ENCODE data around the gene KHNYN.
"Not testable (repeated sequence)": the region's sequence is repeated elsewhere in the genome, so short reads cannot be mapped to it uniquely, and the experiment has no call there.

Gene KHNYN

GRCh38 chr14:24436355-24437019, 6.7 kb downstream of the KHNYN start:
- in situ Hi-C loops (cut with HindIII; ENCODE audit: low sequenced_read_pairs): loop anchor here (5.0 kb wide), 1 partner anchor 99 kb away; the partner anchor contains the start of genes ADCY4 and RIPK3

DNA sequence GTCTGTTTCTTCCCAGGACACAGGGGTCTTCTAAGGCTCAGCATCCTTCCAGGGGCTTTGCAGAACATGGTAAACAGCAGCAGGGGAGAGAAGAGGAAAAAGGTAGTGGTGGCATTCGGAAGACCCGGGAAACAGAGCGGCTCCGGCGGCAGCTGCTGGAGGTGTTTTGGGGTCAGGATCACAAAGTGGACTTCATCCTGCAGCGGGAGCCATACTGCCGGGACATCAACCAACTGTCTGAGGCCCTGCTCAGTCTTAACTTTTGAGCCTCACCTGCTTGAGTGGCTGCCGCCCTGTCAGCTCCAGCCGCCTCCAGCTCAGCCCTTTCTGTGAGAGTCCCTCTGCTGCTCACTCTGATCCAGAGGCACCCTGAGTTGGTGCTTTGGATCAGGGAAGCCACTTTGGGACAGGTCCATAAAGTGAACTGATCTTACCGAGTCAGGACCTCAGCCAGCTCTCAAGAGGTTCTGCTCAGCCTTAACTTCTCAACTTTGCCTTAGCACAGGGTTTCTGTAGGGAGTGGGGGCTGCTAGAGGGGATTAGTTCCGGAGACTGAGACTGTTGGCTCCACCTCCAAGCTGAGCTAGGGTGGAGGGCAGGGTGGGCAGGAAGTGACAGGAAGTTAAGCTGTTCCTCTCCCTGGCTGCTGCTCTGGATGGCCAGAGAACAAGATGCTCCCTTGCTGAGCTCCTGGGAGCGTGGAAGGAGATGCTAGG, 7.4 kb downstream of the KHNYN start:
- in situ Hi-C loops (cut with HindIII; ENCODE audit: low sequenced_read_pairs): loop anchor here (5.0 kb wide), 1 partner anchor 100 kb away; the partner anchor contains the start of genes ADCY4 and RIPK3

- in situ Hi-C loops (cut with HindIII; ENCODE audit: low sequenced_read_pairs): loop anchor here (5.0 kb wide), 1 partner anchor 100 kb away; the partner anchor contains the start of genes ADCY4 and RIPK3
Measured at GRCh38 chr14:24437736-24438067, 7.9 kb downstream of the KHNYN start.

GRCh38 chr14:24438223-24439097, 8.7 kb downstream of the KHNYN start:
- in situ Hi-C loops (cut with HindIII; ENCODE audit: low sequenced_read_pairs): loop anchor here (5.0 kb wide), 1 partner anchor 101 kb away; the partner anchor contains the start of genes ADCY4 and RIPK3

DNA sequence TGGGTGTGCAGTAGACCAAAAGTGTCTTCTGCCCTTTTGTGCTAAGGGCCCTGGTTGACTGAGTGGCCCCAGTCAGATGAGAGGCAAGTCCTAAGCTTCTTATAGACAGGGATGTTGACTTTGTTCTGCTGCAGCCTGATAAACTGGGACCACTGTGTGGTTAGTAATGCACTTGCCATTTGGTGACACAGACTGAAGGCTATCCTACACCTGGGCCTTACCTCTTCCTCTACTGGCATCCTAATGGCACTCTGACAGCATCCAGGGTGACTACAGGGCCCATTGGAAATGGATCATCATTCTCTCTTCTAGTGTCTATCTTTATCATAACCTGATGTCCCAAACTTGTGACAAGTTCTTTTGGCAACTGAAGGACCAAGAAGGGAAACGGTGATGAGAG, 9.5 kb downstream of the KHNYN start:
- in situ Hi-C loops (cut with HindIII; ENCODE audit: low sequenced_read_pairs): loop anchor here (5.0 kb wide), 1 partner anchor 102 kb away; the partner anchor contains the start of genes ADCY4 and RIPK3

GRCh38 chr14:24439830-24440605, 10.3 kb downstream of the KHNYN start:
- in situ Hi-C loops (cut with HindIII; ENCODE audit: low sequenced_read_pairs): loop anchor here (5.0 kb wide), 1 partner anchor 103 kb away; the partner anchor contains the start of genes ADCY4 and RIPK3

DNA sequence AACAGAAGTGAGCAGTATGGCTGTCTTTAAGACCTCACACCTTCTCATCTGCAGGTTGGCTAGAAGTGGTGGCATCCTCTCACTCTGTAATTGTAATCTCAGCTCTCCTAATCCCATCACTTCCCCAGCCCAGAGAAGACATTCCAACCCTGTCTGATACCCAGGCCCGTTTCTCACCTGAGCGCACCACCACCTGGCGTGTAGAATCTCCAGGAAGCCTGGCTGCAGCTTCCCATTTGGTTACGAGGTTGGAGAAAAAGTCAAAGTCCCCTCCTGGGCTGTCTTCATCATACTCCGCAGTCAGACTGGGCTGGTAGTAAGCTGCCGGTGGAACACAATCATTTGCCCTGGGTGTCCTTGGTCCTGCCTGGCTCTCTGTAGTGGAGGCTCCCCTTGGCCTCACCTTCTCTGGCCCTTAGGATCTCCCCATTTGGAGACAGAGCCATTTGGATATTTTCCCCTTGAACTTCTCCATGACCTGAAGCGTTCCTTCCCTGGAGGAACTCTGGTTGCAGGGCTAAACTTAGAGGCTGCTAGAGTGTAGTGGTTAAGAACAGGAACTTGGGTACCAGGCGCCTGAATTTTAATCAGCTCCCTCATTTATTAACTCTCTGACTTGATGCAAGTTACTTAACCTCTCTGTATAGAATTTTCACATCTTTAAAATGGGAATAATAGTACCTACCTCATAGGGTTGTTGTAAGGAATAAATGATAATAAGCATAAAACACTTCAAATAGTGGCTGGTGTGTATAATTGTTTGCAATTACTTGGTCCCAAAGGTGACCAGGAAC, 11.0 kb downstream of the KHNYN start:
- in situ Hi-C loops (cut with HindIII; ENCODE audit: low sequenced_read_pairs): no loop called here

- in situ Hi-C loops (cut with HindIII; ENCODE audit: low sequenced_read_pairs): no loop called here
Measured at GRCh38 chr14:24441485-24441884, 11.7 kb downstream of the KHNYN start.

GRCh38 chr14:24441904-24442239, 12.1 kb downstream of the KHNYN start:
- in situ Hi-C loops (cut with HindIII; ENCODE audit: low sequenced_read_pairs): no loop called here

DNA sequence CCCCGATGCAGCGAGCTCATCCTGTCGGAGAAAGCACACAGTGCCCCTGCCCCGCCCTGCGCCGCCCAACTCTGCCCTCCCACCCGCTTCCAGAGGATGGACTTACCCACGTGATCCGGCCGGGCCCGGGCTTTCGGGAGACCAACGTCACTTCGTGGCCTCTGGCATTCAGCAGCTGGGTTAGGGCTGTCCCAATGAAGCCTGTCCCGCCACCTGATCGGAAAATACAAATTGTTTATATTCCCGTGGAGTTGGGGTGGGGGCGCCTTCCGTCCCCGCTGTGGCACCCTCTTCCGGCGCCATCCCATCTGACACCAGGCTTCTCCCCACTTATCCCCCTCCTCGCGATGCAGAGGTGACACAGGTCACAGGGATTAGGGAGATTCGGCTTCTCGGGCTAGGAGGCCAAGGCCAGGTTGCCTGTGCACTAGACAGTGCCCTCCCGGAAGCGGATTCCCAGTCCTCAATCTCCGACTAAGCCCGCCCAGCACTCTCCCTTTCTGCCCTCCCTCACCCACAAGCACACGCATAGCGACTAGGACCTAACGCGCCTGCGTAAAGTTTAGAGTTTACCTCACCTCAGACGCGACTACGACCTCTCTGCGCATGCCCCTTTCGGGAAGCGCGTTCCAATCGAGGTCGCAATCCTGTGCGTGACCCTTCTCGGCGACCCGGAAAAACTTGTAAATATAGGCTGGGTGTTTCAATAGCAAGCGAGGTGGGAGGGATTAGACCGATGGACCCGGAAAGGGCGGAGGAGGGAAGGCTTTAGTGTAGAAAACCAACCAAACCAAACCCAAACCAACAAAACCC, 12.7 kb downstream of the KHNYN start, which contains the start of gene SDR39U1:
Gene SDR39U1 (minus strand): TSS at position 537 of the 813 bp plus-strand sequence. CDS start 7 bp downstream, at position 530.
- in situ Hi-C loops (cut with HindIII; ENCODE audit: low sequenced_read_pairs): no loop called here

DNA sequence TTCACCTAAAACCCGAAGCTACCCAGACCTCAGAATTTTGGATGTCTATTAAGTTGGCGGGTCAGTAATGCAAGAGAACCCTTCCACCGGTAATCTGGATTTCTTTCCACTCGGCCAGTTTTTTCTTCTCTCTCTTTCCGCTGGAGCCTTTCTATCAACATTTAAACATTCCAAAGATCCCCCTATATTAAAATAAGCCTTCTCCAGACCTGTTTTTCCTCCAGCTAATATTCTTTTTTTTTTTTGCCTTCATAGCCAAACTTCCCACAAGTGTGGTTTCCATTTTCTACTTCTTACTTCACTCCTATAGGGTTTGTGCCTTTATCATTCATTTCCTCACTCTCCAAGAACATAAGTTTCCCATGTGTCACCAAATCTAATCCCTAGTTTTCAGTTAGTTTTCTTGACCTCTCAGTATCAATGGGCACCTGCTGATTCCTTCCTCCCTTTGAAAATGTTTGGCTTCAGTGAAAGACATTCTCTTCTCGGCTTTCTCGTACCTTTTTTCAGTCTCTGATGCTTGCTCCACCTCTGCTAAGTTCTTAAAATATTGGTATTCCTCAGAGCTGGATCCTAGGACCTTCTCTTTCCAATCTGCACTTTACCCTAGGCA, 13.4 kb downstream of the KHNYN start:
- in situ Hi-C loops (cut with HindIII; ENCODE audit: low sequenced_read_pairs): no loop called here

GRCh38 chr14:24450828-24451227, 21.1 kb downstream of the KHNYN start:
- in situ Hi-C loops (cut with HindIII; ENCODE audit: low sequenced_read_pairs): not testable (repeated sequence)

- in situ Hi-C loops (cut with HindIII; ENCODE audit: low sequenced_read_pairs): no loop called here
Measured at GRCh38 chr14:24456980-24457379, 27.2 kb downstream of the KHNYN start.

- in situ Hi-C loops (cut with HindIII; ENCODE audit: low sequenced_read_pairs): no loop called here
Measured at GRCh38 chr14:24458736-24459135, 29.0 kb downstream of the KHNYN start.

DNA sequence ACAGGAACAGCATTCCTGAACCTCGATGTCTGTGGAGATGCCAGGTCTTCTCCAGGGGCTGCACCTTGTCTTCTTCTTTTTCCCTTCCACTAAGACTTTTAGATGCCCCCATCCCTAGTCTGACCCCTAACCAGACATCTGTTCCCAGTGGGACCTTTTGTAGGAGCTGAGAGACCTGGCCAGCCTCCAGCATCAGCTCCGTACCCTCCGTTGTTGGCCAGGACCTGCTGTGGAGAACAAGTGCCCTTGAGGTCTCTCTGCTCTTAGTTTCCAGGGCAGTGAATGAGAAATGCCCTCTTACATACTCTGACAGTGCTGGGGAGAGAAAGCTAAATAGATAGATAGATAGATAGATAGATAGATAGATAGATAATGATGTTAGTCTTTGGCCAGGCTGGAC, 29.6 kb downstream of the KHNYN start:
- in situ Hi-C loops (cut with HindIII; ENCODE audit: low sequenced_read_pairs): no loop called here

GRCh38 chr14:24461336-24461735, 31.6 kb downstream of the KHNYN start:
- in situ Hi-C loops (cut with HindIII; ENCODE audit: low sequenced_read_pairs): no loop called here

GRCh38 chr14:24463017-24463883, 33.5 kb downstream of the KHNYN start:
- in situ Hi-C loops (cut with HindIII; ENCODE audit: low sequenced_read_pairs): no loop called here

Measured in endothelial cell of hepatic sinusoid (primary cell).